A549 (cell line): ENCODE measurements around the gene FAF1. TPM values are rescaled to one million over a fixed set of nuclear protein-coding genes. Genes with fewer than 3 reads are reported as not detected.

Experiments used
- ATAC-seq, 2 experiments: fragments of 200-7000 bp in 1 of 2; fragments of >200 bp in 1 of 2; cut with Nextera tagmentation in 1 of 2; cut with Tn5 transposase in 1 of 2; 3 replicates each; pipeline versions ENCODE4 v1.8.0 to v1.9.1; 2018 to 2020; ENCODE audit warnings: mild to moderate bottlenecking in 1 of 2, moderate library complexity in 1 of 2
- CTCF ChIA-PET: fragments of 300-600 bp; sonication (Branson Sonifier 250); formaldehyde crosslinking; extraction: SDS; loops from one replicate; lab custom pipeline; 2021; ENCODE audit warnings: antibody characterized with exemption, inconsistent platforms; lab: Yijun Ruan, JAX
- POLR2A ChIA-PET: fragments of 350-600 bp; formaldehyde crosslinking; extraction: SDS; loops from one replicate; lab custom pipeline; 2021; ENCODE audit warnings: antibody characterized with exemption, inconsistent platforms; lab: Yijun Ruan, JAX
- DNase-seq, 2 experiments: peaks; one replicate each; pipeline versions ENCODE4 v3.0.0 to v3.0.0-alpha.2; 2011 to 2016; ENCODE audit warnings: low read depth in 1 of 2, low spot score in 1 of 2
- FAIRE-seq: peaks from 2 replicates; lab custom pipeline; 2011; peaks lifted over from hg19 to GRCh38; lab: Jason Lieb, UNC
- H3K27ac ChIP-seq, 2 experiments: fragments of >200 bp; sonication (Bioruptor Twin); formaldehyde crosslinking; 3 replicates each; pipeline ENCODE4 v1.5.1; 2016 to 2017
- H3K4me1 ChIP-seq: fragments of >200 bp; sonication (Bioruptor Twin); formaldehyde crosslinking; 3 replicates; pipeline ENCODE4 v1.6.1; 2016
- H3K4me2 ChIP-seq: fragments of >200 bp; sonication (Bioruptor Twin); formaldehyde crosslinking; 3 replicates; pipeline ENCODE4 v1.6.1; 2016
- H3K4me3 ChIP-seq: fragments of >200 bp; sonication (Bioruptor Twin); formaldehyde crosslinking; 3 replicates; pipeline ENCODE4 v1.5.1; 2016
- H3K9me3 ChIP-seq: fragments of >200 bp; sonication (Bioruptor Twin); formaldehyde crosslinking; 3 replicates; pipeline ENCODE4 v1.6.1; 2016
- BHLHE40 ChIP-seq: IDR thresholded peaks from 2 replicates; pipeline ENCODE4 v1.6.1; 2012; ENCODE audit warnings: low read depth, low read length, inconsistent platforms
- CBX8 ChIP-seq: fragments of 200-600 bp; sonication (generic); IDR thresholded peaks from 2 replicates; pipeline ENCODE4 v1.6.1; 2016
- CEBPB ChIP-seq, 2 experiments: fragments of >200 bp in 1 of 2; sonication (Bioruptor Twin) in 1 of 2; formaldehyde crosslinking in 1 of 2; IDR thresholded peaks; 2 replicates each; pipeline ENCODE4 v1.6.1; 2012 to 2016
- CHD4 ChIP-seq: fragments of 200-600 bp; sonication (generic); IDR thresholded peaks from 2 replicates; pipeline ENCODE4 v1.6.1; 2016; ENCODE audit warnings: antibody characterized with exemption, mild to moderate bottlenecking, borderline replicate concordance
- CTCF ChIP-seq: fragments of >200 bp; sonication (Bioruptor Twin); formaldehyde crosslinking; IDR thresholded peaks from 3 replicates; pipeline ENCODE4 v1.5.1; 2016
- ESRRA ChIP-seq: fragments of 150-350 bp; IDR thresholded peaks from 2 replicates; pipeline ENCODE4 v1.6.1; 2014; ENCODE audit warnings: mild to moderate bottlenecking, low read length, borderline replicate concordance
- FOSB ChIP-seq: fragments of 250-450 bp; sonication (Bioruptor Pico); IDR thresholded peaks from 2 replicates; pipeline ENCODE4 v1.5.0; 2020; ENCODE audit warnings: mild to moderate bottlenecking, moderate library complexity
- GATA3 ChIP-seq: IDR thresholded peaks from 2 replicates; pipeline ENCODE4 v1.6.1; 2012; ENCODE audit warnings: borderline replicate concordance
- JUN ChIP-seq, 2 experiments: fragments of >200 bp; sonication (Bioruptor Twin); formaldehyde crosslinking; IDR thresholded peaks; 2 replicates in 1 of 2; 3 replicates in 1 of 2; pipeline ENCODE4 v1.6.1; 2016 to 2017
- KDM1A ChIP-seq: fragments of 200-600 bp; sonication (generic); IDR thresholded peaks from 2 replicates; pipeline ENCODE4 v1.6.1; 2016; ENCODE audit warnings: low read depth, mild to moderate bottlenecking
- MAX ChIP-seq: IDR thresholded peaks from 2 replicates; pipeline ENCODE4 v1.6.1; 2012
- NR3C1 ChIP-seq: fragments of >200 bp; sonication (Bioruptor Twin); formaldehyde crosslinking; IDR thresholded peaks from 3 replicates; pipeline ENCODE4 v1.6.1; 2017
- TFCP2L1 ChIP-seq: fragments of 250-450 bp; sonication (Bioruptor Pico); IDR thresholded peaks from 2 replicates; pipeline ENCODE4 v1.5.0; 2021; ENCODE audit warnings: mild to moderate bottlenecking
- ZSCAN20 ChIP-seq: fragments of 250-450 bp; sonication (Bioruptor Pico); IDR thresholded peaks from 2 replicates; pipeline ENCODE4 v1.8.0; 2022; ENCODE audit warnings: mild to moderate bottlenecking, moderate library complexity
- WGBS: methylation state at CpG from one replicate; pipeline ENCODE4 v1.1.6; 2017; ENCODE audit errors: missing lambda C conversion rate; 5-methylcytosine and 5-hydroxymethylcytosine counted together
- polyA plus RNA-seq, 4 experiments: library from polyadenylated mRNA; depleted of rRNA in 3 of 4; stranded (reverse); fragments of >200 nt; fragmentation: RNase III in 1 of 4; extraction: RNeasy Plus Mini Kit Qiagen cat#74134 plus additional on column Dnase treatment in 1 of 4; gene quantifications; 2 replicates in 3 of 4; 3 replicates in 1 of 4; pipeline ENCODE4 v1.2.3, GENCODE V29; 2011 to 2017
- TF ChIP-seq, protein P1 (sequence below): fragments of >200 bp; sonication (Bioruptor Twin); formaldehyde crosslinking; IDR thresholded peaks from 2 replicates; pipeline ENCODE4 v1.6.1; 2016

Gene FAF1
- polyA plus RNA-seq, 2 of the 4 experiments (the other 2 are of a cell fraction) = 31.7 to 46.2 TPM

- ATAC-seq (peak; percentile 65 to 77), FAIRE-seq (no peak), DNase-seq (peak in 1 of 2 experiments; percentile 77)
- ChIA-PET POLR2A (interaction anchor here (0.5 to 3.3 kb wide), 5 partner anchors 8 to 335 kb away, joined by 3 to 29 read pairs (median 3); partner anchors contain the start of gene CDKN2C), CTCF (interaction anchor here (1.1 to 1.9 kb wide), 2 partner anchors 8 to 48 kb away, joined by 3 to 6 read pairs; no protein-coding TSS in a partner anchor)
- Histone ChIP-seq H3K4me2 (peak overlapping the region; percentile 84), H3K27ac (peak overlapping the region; percentile 99 to 100), H3K4me1 (peaks cover 29% of the 10 kb centered on the region; the same call in 2 of the 3 replicates), H3K9me3 (no peaks in the 10 kb centered on the region), H3K4me3 (peak overlapping the region; percentile 71)
- under 1% methylated on average over 24 of the region's 26 CpGs for WGBS
- 0 out of 2 replicates have a peak, but pooled peaks have one; percentile 10 for TF ChIP-seq GATA3
- TF ChIP-seq BHLHE40 = no peak
Observed at GRCh38 chr1:50976890-50977574, 17.0 kb upstream of the FAF1 start.

DNA sequence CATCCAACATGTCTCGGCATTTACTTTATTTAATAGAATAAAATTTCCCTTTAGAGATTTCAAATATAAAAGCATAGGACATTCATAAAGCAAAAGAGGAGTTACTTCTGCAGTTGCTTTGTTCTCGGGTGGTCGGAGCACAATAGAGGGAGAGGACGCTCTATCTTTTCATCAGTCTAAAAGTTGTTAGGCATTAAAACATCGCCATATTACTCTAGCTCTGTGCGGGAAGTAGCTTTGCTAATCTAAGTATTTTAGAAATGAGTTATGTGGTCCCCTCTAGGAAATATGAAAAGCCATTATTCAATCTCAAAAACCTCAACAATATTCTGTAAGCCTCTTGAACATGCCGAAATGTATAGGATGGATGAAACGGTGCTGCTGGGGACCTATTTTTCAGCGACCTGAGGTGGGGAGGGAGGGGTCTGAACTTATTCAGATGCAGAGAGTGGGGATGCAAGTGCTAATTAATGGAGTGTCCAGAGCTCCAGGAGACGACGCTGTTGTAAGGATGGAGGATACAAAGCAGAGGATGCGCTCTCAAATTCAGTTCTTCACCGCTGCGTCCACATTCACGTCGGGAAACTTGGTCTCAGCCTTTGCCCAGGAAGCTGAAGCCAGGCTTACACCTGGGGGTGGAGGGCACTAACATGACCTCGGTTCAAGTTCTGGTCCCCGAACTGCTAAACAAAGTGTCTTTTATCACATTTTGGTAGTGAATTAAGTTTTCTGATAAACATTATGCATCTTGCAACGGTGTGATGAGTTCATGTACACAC is 16.2 kb upstream of the FAF1 start:
- peaks cover 21% of the 10 kb centered on the region; the same call in 2 of the 3 replicates for H3K4me1 ChIP-seq
- CTCF ChIA-PET = interaction anchor here (0.7 to 1.9 kb wide), 2 partner anchors 8 to 213 kb away, joined by 3 to 6 read pairs; no protein-coding TSS in a partner anchor
- FAIRE-seq = no peak
- peak overlapping the region; percentile 99 to 100 for H3K27ac ChIP-seq
- TF ChIP-seq KDM1A = no peak
- 0 out of 2 replicates have a peak, but pooled peaks have one; percentile 7 for TF ChIP-seq MAX
- POLR2A ChIA-PET = interaction anchor here (0.7 to 3.3 kb wide), 3 partner anchors 7 to 336 kb away, joined by 3 to 29 read pairs (median 5); partner anchors contain the start of gene CDKN2C
- ATAC-seq = peak; percentile 8 to 35; a peak in 4 of 6 replicates
- H3K4me2 ChIP-seq = peak overlapping the region; percentile 84
- no peaks in the 10 kb centered on the region for H3K9me3 ChIP-seq
- peak overlapping the region; percentile 71 for H3K4me3 ChIP-seq
- peak in 1 of 2 experiments; percentile 58 for DNase-seq
- WGBS = 1% methylated on average over 19 of the region's 19 CpGs

- DNase-seq = no peak
- Histone ChIP-seq H3K4me1 (peaks cover 13% of the 10 kb centered on the region; the same call in 2 of the 3 replicates), H3K9me3 (no peaks in the 10 kb centered on the region), H3K4me2 (peak overlapping the region; percentile 84), H3K4me3 (peak overlapping the region; percentile 71; the same call in 2 of the 3 replicates), H3K27ac (peak overlapping the region; percentile 99 to 100)
- 4% methylated on average over 1 of the region's 1 CpG for WGBS
- ATAC-seq = no peak
- FAIRE-seq = no peak
- ChIA-PET CTCF (no interaction called here), POLR2A (interaction anchor here (0.7 kb wide), 1 partner anchor 339 kb away, joined by 3 read pairs; no protein-coding TSS in a partner anchor)
- TF ChIP-seq CHD4 (no peak), BHLHE40 (no peak), FOSB (CRISPR knock-in tag) (no peak), KDM1A (no peak), ESRRA (no peak), JUN (IDR thresholded peaks at IDR 0.05) (no peak), CBX8 (no peak), TFCP2L1 (CRISPR knock-in tag) (no peak), CEBPB (IDR thresholded peaks at IDR 0.05) (no peak), ZSCAN20 (CRISPR knock-in tag) (no peak)
Observed at GRCh38 chr1:50975436-50975835, 15.4 kb upstream of the FAF1 start.

DNA sequence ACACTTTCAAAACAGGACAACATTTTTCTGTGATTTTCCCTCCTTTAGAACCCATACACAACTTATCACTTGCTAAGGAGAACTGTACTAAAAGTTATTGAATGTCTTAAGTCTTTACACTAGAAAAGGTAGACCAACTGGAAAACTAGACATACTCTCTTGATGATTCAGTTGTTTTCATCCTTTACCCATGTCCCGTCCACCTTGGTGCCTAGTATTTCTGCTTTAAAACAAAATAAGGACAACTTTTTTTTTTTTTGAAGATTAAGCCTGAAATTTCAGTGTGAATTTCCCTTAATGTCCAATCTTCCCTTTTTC is 14.5 kb upstream of the FAF1 start:
- Histone ChIP-seq H3K9me3 (no peaks in the 10 kb centered on the region), H3K4me2 (peak overlapping the region; percentile 84), H3K4me1 (peaks cover 5% of the 10 kb centered on the region; the same call in 2 of the 3 replicates), H3K4me3 (peak overlapping the region; percentile 41), H3K27ac (peak overlapping the region; percentile 95 to 99)
- no peak for TF ChIP-seq CEBPB (IDR thresholded peaks at IDR 0.05)
- no peak for TF ChIP-seq NR3C1
- no peak for TF ChIP-seq CTCF
- TF ChIP-seq, protein P1, sequence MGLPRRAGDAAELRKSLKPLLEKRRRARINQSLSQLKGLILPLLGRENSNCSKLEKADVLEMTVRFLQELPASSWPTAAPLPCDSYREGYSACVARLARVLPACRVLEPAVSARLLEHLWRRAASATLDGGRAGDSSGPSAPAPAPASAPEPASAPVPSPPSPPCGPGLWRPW = no peak
- no peak for TF ChIP-seq CHD4
- 0% methylated on average over 1 of the region's 1 CpG for WGBS
- CTCF ChIA-PET = interaction anchor here (1.1 kb wide), 1 partner anchor 10 kb away, joined by 3 read pairs; no protein-coding TSS in a partner anchor
- POLR2A ChIA-PET = interaction anchor here (0.7 kb wide), 1 partner anchor 340 kb away, joined by 3 read pairs; no protein-coding TSS in a partner anchor
- no peak for FAIRE-seq
- ATAC-seq = no peak
- no peak for DNase-seq
